ENCODE measurements around the gene MBNL3.

The MBNL3 gene

DNA sequence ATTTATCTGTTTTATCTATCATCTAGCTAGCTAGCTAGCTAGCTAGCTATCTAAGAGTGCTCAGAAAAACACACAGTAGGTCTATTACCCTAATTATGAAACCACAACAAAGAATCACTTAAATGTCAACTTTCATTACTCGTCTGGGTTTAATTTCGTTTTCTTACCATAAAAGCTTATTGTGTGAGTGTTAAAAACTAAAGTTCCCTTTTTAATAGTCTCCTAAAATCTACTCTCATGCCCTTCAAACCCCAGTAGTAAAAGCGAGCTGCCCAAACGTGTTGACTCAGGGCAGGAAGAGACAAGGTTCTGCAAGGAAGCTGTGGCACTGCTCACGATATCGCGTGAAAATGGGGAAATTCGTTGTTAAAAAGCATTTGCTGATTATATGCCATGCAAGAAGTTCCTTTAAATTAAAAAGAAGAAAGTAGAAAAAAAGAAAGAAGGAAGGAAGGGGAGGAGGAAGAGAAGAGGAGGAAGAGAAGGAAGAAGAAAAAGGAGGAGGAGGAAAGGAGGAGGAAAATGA lies 595 bp downstream of the MBNL3 start:
- no peak for TF ChIP-seq GATA2 (IDR thresholded peaks at IDR 0.05; ENCODE audit: low read depth, low read length)
- TF ChIP-seq GATA3 (IDR thresholded peaks at IDR 0.05; ENCODE audit: low read depth, low read length): no peak

DNA sequence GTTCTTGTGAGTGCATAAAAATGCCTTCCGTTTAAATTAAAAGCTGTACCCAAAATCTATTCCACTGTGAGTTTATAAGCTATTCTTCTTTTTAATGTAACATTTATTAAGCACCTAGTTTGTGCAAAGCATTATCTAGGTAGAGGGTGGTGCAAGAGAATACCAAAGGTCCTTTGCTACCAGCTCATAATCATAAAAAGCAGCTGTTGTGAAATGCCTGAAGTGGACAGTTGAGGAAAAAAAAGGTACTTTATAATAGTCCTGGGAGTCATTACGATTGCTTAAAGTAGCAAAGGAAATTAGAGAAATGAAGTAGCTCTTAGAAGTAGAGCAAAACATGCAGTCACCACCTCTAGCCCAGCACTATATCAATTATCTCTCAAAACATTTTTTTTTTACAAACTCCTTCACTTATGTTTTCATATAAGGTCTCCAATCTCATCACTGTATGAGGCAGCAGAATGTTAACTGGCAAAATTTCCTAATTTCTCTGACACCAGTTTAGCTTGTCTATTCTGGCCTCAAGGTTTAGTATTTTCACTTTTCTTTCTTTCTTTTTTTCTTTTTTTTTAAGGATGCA lies 2.1 kb downstream of the MBNL3 start:
- TF ChIP-seq GATA2 (IDR thresholded peaks at IDR 0.05; ENCODE audit: low read depth, low read length) (no peak), GATA3 (IDR thresholded peaks at IDR 0.05; ENCODE audit: low read depth, low read length) (no peak)

DNA sequence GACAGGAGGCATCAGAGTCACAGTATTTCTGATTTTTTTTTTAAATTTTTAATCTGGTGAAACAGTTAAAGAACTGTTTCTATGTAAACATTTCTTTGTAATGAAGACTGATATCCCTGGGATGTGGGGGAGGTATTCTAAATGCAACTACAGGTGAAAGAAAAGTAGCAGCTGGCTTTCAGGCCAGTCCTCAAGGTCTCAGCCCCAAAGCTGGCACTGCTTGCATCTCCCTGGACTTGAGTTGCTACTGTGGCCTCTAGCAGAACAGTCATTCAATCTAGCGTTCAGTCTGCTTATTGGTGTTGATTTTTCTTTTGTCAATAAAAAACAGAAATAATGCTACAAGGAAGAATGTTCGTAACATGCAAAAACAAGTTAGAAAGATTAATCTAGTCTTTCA lies 4.9 kb downstream of the MBNL3 start:
- no peak for TF ChIP-seq GATA3 (IDR thresholded peaks at IDR 0.05; ENCODE audit: low read depth, low read length)
- TF ChIP-seq GATA2 (IDR thresholded peaks at IDR 0.05; ENCODE audit: low read depth, low read length): no peak

DNA sequence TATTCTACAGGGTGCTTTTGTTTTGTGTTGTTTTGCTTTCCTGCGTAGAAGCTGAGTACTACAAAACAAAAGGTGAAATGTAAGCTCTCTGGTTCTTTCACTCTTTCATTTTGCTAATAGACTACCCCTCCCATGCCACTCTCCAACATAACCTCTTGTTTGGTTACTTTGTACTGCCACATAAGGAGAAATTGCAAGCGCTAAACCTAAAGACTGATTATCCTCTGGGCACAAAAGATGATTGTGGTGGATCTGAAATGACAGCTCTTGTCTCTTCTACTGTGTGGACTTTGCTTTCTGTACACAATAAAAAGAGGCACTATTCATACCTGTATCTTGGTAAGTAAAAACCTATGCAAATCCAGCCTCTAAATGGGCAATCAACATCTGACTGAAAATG lies 5.3 kb downstream of the MBNL3 start:
- TF ChIP-seq GATA3 (IDR thresholded peaks at IDR 0.05; ENCODE audit: low read depth, low read length) (no peak), GATA2 (IDR thresholded peaks at IDR 0.05; ENCODE audit: low read depth, low read length) (no peak)

DNA sequence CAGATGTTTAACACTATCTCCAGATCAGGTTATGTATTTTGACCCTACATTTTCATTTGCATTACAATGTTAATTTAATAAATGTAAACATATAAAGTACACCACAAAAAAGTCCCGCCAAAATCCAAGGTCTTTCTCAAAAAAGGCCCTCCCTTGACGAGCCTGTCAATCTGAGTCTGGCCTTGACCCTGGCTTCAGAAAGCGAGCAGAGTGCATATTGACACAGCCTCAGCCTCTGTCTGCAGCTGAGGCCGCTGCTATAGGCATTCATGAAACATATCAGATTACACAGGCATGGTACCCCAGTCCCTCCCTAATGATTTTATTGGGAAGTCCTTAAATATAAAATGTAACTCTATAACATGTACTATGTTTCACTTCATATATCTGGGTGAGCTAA lies 6.2 kb downstream of the MBNL3 start:
- no peak for TF ChIP-seq GATA3 (IDR thresholded peaks at IDR 0.05; ENCODE audit: low read depth, low read length)
- TF ChIP-seq GATA2 (IDR thresholded peaks at IDR 0.05; ENCODE audit: low read depth, low read length): no peak

DNA sequence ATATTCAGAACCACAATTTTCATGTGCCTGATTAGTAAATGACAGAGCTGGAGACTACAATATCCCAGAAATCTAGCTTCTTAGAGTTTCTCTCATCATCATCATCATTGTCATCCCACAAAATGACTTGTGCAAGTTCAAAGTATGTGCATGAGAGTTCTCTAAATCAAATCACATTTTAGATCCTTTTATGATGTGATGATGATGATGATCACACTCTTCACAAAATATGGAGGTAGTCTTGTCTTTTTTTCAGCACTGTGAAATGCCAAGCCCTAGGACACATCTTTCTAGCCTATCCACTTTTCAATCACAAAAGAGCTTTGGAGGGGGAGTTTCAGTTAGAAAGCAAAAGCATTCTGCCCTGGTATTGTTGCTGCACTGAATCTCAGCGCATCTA lies 7.4 kb downstream of the MBNL3 start:
- TF ChIP-seq GATA2 (IDR thresholded peaks at IDR 0.05; ENCODE audit: low read depth, low read length) (no peak), GATA3 (IDR thresholded peaks at IDR 0.05; ENCODE audit: low read depth, low read length) (no peak)

DNA sequence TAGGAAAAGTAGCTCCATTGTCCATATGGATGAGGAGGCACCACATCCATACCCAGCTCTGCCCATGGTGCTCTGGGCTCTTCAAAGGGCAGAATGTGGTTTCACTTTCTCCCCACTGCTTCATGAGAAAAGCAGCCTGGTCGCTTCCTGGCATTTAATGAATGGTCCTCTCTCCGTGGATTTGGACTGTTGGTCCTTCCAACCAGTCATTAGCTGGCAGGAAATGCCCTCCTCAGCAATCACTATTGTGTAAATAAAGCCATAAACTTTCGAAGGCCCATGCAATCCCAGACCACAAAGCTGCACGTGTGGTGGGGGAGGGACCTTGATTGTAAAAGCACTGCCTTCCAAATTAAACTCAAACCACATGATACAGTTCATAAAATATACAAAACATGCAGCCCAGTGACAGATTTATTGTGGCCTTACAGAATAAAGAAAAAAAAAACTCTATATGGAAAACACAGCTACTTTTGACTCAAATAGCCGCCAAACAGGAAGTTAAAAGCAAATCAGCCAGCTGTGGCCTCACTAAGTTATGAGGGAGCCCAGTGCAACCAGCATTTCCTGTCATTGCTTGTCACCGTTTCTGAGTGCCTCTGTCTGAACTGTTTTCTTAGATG lies 8.1 kb downstream of the MBNL3 start:
- no peak for TF ChIP-seq GATA2 (IDR thresholded peaks at IDR 0.05; ENCODE audit: low read depth, low read length)
- TF ChIP-seq GATA3 (IDR thresholded peaks at IDR 0.05; ENCODE audit: low read depth, low read length): no peak

DNA sequence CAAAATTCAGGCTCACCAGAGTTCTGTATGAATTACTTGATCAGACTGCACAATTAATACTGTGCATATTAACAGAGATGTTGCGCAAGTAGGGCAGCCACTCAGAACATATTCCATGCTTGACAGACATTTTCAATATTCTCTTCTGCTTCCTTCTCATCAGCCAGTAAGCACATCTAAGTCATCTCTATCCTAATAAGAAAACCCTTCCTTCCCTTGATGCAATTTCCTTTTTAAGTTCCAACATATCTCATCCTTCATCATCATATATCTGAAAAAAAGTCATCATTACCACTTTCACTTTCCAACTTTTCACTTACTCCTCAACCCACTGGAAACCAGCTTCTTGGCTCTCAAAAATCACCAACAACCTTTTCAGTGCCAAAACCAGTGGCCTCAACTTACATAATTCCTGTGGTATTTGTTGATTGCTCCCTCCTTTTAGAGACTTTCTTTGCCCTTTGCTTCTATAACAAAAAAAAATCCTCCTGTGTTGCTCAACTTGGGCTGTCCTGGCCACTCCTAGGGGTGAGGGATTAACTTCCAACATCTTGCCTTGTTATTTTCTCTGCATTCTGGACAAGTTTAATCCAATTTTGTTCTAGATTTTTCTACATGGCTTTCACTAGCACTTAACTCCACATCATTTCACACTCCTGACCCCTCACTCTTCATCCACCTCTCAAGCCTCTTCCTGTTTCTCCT lies 14.1 kb downstream of the MBNL3 start:
- TF ChIP-seq GATA2 (IDR thresholded peaks at IDR 0.05; ENCODE audit: low read depth, low read length) (no peak), GATA3 (IDR thresholded peaks at IDR 0.05; ENCODE audit: low read depth, low read length) (no peak)

DNA sequence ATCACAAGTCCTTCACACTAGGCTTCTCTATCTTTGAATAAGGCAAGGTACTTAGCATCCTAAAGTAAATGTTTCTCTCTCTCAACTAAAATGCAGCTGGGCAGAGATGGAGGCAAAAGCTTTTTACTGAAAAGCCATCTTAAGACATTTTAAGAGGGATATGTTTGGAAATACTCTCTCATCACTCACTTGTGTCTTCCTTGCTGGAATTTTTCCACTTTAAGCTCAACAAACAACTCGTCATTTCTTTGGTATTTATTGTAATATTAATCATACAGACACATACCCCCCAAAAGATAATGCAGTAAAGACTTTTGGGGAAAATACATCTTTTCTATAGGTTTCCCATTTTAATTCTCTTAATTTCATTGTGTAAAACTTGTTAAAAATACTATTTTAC lies 16.4 kb downstream of the MBNL3 start:
- no peak for TF ChIP-seq GATA3 (IDR thresholded peaks at IDR 0.05; ENCODE audit: low read depth, low read length)
- TF ChIP-seq GATA2 (IDR thresholded peaks at IDR 0.05; ENCODE audit: low read depth, low read length): no peak

DNA sequence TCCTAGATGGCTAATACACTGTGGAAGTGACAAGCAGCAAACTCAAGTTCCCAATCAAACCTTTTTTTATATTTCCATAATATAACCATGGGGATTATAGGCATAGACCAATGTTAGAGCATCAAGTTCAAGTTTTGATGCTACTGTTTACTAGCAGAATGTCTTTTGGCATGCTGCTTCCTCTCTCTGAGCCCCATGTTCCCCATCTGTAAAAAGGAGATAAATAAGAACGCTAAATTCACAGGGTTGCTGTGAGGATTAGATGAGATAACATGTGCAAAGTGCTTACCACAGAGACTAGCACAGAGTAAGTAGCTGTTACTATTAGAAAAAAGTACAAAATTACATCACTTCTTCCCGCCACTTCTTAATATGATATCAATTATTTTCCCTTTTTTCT lies 18.0 kb downstream of the MBNL3 start:
- no peak for TF ChIP-seq GATA3 (IDR thresholded peaks at IDR 0.05; ENCODE audit: low read depth, low read length)

DNA sequence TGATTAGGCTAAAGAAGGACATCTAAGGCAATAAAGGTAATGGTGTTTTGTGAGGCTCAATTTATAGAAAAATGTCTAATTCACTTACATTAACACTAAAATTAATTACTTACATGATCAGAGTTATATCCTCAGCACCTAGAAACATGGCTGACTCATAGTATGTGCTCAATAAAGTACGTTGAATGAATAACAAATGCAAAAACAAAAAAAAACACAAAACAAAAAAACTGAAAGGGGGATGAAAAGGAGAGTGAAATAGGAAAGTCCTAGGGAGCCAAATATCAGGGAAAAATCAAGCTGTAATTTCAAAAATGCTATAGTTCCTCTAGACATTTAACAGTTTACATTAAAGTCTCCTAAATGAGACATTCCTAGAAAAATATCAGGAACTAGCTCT lies 18.7 kb downstream of the MBNL3 start:
- TF ChIP-seq GATA3 (IDR thresholded peaks at IDR 0.05; ENCODE audit: low read depth, low read length): no peak
- no peak for TF ChIP-seq GATA2 (IDR thresholded peaks at IDR 0.05; ENCODE audit: low read depth, low read length)

DNA sequence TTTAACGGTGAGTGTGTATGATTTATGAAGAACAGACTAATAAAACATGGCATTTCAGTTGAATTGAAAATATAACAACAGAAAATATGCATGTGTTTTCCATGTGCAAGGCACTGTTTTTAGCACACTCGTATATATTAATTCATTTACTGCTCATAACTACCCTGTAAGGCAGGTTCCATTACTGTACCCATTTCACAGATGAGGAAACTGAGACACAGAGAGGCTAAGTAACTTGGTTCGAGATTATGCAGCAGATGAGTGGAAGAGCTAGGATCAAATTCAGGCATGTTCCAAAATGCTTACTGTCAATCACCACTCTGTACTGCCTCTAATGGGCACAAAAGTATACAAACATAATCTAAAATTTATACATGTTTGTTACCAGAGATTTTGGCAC lies 20.4 kb downstream of the MBNL3 start:
- no peak for TF ChIP-seq GATA3 (IDR thresholded peaks at IDR 0.05; ENCODE audit: low read depth, low read length)
- TF ChIP-seq GATA2 (IDR thresholded peaks at IDR 0.05; ENCODE audit: low read depth, low read length): no peak

DNA sequence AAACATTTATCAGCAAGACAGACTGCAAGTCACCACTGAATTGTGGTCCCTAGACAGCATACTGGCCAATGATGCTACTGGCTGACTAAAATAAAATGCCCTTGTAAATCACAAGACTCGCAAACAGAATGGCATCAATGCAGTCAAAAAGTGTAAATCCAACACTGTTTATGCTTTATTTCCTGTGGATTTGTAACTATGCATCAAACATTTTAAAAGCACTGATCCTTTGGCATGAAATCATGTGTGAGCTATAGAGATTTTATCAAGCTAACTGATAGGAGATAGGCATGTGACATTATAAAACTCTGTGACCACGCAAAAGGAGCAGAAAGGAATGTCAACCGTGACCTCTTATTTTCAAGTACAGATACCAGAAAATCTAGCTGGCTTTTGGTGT lies 20.8 kb downstream of the MBNL3 start:
- TF ChIP-seq GATA2 (IDR thresholded peaks at IDR 0.05; ENCODE audit: low read depth, low read length): no peak
- TF ChIP-seq GATA3 (IDR thresholded peaks at IDR 0.05; ENCODE audit: low read depth, low read length): no peak

DNA sequence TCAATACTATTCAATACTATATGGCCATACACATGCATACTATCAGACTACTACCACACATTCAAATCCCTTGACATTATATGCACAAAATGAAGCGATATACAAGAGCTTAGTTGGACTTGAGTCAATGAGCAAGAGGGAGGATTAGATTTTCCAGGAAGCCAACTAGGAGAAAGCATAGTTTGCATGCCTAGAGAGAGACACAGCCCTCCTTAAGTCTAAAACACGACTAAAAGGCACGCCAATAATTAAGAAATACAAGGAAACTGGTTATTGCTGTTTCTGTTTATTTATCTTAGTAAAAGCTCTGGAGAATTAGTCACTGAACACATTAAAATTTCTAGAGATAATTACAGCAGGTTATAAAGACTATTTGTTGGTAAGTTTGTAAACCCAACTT lies 21.8 kb downstream of the MBNL3 start:
- no peak for TF ChIP-seq GATA3 (IDR thresholded peaks at IDR 0.05; ENCODE audit: low read depth, low read length)
- no peak for TF ChIP-seq GATA2 (IDR thresholded peaks at IDR 0.05; ENCODE audit: low read depth, low read length)

DNA sequence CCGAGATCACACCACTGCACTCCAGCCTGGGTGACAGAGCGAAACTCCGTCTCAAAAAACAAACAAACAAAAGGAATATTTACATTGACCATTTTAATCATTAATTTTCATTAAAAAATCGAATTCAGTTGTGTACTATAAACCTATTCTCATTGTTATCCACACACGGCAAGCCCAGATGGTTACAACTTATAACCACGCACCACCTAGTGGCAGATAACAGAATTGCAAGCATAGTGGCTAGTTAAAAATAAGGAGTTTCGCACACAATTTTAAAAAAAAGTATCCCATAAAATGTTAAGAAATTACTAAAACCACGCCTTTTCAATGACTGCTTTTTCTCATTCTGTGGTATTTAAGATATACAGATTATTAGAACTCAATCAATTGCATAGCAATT lies 25.4 kb downstream of the MBNL3 start:
- TF ChIP-seq GATA3 (IDR thresholded peaks at IDR 0.05; ENCODE audit: low read depth, low read length) (no peak), GATA2 (IDR thresholded peaks at IDR 0.05; ENCODE audit: low read depth, low read length) (no peak)
